HG02973 (cell line): Measurements from ENCODE around the gene MAP3K2.
A peak's percentile ranks its signal among the peaks of the same experiment; 100 is the strongest.

Experiments
- ATAC-seq: cut with Tn5 transposase; IDR thresholded peaks from one replicate; pipeline ENCODE4 v1.9.1; 2021; ENCODE audit warnings: moderate library complexity; ENCODE audit not compliant: unreplicated experiment

The MAP3K2 gene, protein sequence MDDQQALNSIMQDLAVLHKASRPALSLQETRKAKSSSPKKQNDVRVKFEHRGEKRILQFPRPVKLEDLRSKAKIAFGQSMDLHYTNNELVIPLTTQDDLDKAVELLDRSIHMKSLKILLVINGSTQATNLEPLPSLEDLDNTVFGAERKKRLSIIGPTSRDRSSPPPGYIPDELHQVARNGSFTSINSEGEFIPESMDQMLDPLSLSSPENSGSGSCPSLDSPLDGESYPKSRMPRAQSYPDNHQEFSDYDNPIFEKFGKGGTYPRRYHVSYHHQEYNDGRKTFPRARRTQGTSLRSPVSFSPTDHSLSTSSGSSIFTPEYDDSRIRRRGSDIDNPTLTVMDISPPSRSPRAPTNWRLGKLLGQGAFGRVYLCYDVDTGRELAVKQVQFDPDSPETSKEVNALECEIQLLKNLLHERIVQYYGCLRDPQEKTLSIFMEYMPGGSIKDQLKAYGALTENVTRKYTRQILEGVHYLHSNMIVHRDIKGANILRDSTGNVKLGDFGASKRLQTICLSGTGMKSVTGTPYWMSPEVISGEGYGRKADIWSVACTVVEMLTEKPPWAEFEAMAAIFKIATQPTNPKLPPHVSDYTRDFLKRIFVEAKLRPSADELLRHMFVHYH

DNA sequence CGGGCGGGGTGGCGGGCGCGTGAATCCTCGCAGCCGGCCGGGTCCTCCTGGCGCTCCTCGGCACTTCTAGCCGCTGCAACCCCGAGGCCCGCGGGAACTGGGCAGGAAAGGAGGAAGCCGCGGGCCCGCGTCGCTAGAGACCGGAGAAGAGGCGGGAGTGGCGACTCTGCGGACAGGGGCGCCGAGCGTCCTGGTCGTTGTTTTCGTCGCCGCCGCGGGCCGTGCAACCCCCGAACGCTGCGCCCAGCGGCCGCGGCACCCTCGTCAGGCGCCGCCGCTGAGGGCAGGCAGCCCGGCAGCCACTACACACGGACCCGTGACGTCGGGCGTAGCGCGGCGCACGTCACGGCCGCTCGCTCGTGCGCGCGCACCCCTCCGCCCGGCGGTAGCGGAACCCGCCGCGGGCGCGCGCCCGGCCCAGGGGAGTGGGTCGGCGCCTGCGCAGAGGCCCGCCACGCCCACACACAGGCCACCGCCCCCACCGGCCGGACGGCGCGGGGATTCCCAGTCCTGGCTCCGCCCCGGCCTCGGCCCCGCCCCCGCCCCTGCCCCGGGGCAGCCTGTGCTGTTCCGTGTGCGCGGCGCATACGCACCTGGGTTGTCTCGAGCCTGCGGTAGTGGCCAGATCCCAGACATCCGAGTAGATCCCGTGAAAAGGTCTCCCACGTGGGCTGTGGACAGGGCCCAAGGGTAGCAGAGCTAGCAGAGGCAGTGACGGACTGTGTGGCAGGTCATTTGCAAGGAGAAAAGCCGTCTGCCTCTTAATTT is at the start of gene MAP3K2:
Gene MAP3K2 (minus strand): TSS at position 321 of the 768 bp plus-strand sequence. CDS start 44,846 bp downstream, outside the sequence.
- peak; percentile 66 for ATAC-seq

DNA sequence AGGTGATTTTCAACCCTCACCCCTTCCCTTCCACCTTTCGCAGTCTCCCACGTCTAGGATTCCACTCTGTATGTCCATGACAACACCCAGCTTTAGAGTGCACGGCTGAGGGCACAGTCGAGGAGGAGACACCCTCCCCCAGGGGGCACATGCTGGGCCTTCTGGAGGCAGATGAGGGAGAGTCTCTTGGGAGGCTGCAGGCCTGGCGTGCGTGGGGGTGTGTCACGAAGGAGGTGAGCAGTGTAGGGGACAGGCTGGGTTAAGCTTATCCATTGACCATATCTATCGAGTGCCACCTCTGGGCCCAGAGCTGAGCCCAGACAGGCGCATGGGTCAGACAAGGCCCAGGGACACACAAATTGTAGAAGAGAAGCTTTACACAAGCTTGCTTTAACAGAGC is 49.3 kb upstream of the MAP3K2 start:
- ATAC-seq, result no peak

DNA sequence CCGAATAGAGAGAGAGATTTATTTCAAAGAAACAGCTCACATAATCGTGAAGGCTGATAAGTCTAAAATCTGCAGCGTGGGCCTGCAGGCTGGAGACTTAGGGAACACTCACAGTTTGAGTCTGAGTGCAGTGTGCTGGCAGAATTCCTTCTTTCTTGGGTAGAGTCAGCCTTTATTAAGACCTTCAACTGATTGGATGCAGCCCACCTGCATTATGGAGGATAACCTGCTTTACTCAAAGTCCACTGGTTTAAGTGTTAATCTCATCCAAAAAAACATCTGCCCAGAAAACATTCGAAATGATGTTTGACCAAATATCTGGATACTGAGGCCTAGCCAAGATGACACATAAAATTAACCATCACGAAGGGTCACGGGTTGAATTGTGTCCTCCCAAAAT is 46.7 kb upstream of the MAP3K2 start:
- ATAC-seq, result no peak

DNA sequence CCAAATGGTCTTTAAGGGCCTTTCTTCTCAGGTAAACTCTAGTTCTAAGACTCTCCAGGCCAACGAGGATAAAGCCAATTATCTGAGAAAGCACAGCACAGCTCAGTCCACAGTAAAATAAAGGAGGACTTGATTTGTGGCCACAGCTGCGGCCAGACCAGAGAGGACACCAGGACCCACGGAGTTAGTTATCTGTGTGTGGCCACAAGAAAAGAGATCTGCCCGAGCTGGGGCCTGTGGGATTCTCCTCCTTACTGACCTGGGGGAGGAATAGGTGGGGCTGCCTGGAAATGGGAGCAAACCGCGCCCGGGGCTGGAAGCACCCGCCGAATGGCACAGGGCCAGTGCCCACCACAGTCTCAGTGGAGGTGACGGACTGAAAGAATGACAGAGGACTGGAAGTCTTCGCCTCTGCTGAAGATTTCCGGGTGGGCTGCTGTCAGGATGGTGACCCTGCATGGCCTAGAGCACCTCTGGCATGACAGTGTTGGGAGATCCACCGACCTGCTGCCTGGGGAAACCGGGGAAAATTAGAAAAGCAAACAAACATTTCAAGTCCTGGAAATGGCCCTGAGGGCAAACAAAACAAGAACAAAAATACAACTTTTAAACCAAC is 43.7 kb upstream of the MAP3K2 start:
- no peak for ATAC-seq

DNA sequence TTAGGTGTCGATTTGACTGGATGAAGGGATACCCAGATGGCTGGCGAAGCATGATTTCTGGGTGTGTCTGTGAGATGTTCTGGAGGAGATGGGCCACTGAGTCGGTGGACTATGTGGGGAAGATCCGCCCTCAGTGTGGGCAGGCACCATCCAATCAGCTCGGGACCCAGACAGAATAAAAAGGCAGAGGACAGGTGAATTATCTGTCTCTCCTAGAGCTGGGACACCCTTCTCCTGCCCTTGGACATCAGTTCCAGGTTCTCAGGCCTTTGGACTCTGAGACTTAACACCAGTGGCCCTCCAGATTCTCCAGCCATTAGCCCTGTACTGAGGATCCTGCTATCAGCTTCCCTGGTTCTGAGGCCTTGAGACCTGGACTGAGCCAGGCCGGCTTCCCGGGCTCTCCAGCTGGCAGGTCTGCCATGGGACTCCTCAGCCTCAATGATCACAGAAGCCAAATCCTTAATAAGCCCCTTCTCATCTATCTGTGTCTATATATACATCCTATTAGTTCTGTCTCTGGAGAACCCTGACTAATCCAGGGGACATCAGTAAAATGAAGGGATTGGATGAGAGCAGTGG is 42.2 kb upstream of the MAP3K2 start:
- no peak for ATAC-seq

DNA sequence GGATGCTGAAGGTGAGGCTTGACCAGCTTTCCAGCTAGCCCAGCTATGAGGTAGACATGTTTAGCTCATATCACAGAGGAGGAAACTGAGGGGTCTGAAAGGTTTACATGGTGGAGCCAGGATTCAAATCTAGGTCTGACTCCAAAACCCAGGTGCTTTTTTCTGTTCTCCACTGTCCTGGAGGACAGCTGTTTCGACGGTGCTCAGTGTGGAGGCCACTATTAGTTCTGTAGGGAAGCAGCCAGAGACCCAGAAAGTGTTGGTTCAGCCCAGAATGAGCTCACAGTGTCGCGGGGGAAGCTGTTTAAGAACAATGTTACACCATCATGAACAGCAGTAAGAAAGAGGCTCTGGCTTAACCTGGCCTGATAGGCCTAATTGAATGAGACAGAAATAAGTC is 41.5 kb upstream of the MAP3K2 start:
- ATAC-seq, result no peak

DNA sequence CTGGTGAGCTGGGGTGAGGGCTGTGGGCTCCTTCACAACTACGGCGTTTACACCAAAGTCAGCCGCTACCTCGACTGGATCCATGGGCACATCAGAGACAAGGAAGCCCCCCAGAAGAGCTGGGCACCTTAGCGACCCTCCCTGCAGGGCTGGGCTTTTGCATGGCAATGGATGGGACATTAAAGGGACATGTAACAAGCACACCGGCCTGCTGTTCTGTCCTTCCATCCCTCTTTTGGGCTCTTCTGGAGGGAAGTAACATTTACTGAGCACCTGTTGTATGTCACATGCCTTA is 41.0 kb upstream of the MAP3K2 start:
- no peak for ATAC-seq

DNA sequence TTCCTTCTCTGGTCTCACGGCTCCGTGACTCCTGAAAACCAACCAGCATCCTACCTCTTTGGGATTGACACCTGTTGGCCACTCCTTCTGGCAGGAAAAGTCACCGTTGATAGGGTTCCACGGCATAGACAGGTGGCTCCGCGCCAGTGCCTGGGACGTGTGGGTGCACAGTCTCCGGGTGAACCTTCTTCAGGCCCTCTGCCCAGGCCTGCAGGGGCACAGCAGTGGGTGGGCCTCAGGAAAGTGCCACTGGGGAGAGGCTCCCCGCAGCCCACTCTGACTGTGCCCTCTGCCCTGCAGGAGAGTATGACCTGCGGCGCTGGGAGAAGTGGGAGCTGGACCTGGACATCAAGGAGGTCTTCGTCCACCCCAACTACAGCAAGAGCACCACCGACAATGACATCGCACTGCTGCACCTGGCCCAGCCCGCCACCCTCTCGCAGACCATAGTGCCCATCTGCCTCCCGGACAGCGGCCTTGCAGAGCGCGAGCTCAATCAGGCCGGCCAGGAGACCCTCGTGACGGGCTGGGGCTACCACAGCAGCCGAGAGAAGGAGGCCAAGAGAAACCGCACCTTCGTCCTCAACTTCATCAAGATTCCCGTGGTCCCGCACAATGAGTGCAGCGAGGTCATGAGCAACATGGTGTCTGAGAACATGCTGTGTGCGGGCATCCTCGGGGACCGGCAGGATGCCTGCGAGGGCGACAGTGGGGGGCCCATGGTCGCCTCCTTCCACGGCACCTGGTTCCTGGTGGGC is 40.5 kb upstream of the MAP3K2 start:
- ATAC-seq, result no peak

DNA sequence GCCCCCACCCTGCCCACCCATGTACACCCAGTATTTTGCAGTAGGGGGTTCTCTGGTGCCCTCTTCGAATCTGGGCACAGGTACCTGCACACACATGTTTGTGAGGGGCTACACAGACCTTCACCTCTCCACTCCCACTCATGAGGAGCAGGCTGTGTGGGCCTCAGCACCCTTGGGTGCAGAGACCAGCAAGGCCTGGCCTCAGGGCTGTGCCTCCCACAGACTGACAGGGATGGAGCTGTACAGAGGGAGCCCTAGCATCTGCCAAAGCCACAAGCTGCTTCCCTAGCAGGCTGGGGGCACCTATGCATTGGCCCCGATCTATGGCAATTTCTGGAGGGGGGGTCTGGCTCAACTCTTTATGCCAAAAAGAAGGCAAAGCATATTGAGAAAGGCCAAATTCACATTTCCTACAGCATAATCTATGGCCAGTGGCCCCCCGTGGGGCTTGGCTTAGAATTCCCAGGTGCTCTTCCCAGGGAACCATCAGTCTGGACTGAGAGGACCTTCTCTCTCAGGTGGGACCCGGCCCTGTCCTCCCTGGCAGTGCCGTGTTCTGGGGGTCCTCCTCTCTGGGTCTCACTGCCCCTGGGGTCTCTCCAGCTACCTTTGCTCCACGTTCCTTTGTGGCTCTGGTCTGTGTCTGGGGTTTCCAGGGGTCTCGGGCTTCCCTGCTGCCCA is 39.7 kb upstream of the MAP3K2 start:
- no peak for ATAC-seq

DNA sequence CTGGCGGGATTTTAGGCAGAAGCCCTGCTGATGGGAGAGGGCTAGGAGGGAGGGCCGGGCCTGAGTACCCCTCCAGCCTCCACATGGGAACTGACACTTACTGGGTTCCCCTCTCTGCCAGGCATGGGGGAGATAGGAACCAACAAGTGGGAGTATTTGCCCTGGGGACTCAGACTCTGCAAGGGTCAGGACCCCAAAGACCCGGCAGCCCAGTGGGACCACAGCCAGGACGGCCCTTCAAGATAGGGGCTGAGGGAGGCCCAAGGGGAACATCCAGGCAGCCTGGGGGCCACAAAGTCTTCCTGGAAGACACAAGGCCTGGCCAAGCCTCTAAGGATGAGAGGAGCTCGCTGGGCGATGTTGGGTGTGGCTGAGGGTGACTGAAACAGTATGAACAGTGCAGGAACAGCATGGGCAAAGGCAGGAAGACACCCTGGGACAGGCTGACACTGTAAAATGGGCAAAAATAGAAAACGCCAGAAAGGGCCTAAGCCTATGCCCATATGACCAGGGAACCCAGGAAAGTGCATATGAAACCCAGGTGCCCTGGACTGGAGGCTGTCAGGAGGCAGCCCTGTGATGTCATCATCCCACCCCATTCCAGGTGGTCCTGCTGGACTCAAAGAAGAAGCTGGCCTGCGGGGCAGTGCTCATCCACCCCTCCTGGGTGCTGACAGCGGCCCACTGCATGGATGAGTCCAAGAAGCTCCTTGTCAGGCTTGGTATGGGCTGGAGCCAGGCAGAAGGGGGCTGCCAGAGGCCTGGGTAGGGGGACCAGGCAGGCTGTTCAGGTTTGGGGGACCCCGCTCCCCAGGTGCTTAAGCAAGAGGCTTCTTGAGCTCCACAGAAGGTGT is 39.0 kb upstream of the MAP3K2 start:
- no peak for ATAC-seq

DNA sequence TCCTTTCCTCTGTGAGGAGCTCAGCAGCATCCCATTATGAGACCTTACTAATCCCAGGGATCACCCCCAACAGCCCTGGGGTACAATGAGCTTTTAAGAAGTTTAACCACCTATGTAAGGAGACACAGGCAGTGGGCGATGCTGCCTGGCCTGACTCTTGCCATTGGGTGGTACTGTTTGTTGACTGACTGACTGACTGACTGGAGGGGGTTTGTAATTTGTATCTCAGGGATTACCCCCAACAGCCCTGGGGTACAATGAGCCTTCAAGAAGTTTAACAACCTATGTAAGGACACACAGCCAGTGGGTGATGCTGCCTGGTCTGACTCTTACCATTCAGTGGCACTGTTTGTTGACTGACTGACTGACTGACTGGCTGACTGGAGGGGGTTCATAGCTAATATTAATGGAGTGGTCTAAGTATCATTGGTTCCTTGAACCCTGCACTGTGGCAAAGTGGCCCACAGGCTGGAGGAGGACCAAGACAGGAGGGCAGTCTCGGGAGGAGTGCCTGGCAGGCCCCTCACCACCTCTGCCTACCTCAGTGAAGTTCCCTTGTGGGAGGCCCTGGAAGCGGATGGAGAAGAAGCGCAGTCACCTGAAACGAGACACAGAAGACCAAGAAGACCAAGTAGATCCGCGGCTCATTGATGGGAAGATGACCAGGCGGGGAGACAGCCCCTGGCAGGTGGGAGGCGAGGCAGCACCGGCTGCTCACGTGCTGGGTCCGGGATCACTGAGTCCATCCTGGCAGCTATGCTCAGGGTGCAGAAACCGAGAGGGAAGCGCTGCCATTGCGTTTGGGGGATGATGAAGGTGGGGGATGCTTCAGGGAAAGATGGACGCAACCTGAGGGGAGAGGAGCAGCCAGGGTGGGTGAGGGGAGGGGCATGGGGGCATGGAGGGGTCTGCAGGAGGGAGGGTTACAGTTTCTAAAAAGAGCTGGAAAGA is 38.0 kb upstream of the MAP3K2 start:
- ATAC-seq, result no peak

DNA sequence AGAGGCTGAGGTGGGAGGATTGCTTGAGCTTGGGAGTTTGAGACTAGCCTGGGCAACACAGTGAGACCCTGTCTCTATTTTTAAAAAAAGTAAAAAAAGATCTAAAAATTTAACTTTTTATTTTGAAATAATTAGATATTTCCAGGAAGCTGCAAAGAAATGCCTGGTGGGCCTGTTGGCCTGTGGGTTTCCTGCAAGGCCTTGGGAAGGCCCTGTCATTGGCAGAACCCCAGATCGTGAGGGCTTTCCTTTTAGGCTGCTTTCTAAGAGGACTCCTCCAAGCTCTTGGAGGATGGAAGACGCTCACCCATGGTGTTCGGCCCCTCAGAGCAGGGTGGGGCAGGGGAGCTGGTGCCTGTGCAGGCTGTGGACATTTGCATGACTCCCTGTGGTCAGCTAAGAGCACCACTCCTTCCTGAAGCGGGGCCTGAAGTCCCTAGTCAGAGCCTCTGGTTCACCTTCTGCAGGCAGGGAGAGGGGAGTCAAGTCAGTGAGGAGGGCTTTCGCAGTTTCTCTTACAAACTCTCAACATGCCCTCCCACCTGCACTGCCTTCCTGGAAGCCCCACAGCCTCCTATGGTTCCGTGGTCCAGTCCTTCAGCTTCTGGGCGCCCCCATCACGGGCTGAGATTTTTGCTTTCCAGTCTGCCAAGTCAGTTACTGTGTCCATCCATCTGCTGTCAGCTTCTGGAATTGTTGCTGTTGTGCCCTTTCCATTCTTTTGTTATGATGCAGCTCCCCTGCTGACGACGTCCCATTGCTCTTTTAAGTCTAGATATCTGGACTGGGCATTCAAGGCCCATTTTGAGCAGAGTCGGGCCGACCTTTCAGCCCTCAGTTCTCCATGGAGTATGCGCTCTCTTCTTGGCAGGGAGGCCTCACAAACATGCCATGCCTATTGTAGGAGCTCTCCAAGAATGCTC is 37.1 kb upstream of the MAP3K2 start:
- ATAC-seq, result no peak

DNA sequence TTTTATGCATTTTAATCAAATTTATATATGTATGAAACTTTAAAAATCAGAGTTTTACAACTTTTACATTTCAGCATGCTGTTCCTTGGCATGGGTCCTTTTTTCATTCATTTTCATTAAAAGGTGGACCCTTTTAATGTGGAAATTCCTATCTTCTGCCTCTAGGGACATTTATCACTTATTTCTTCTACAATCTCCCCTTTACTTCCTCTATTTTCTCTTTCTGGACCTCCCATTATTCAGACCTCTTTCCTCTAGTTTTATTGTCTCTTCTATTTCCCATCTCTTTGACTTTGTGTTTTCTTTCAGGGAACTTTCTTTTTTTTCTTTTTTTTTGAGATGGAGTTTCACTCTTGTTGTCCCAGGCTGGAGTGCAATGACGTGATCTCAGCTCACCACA is 36.1 kb upstream of the MAP3K2 start:
- no peak for ATAC-seq

DNA sequence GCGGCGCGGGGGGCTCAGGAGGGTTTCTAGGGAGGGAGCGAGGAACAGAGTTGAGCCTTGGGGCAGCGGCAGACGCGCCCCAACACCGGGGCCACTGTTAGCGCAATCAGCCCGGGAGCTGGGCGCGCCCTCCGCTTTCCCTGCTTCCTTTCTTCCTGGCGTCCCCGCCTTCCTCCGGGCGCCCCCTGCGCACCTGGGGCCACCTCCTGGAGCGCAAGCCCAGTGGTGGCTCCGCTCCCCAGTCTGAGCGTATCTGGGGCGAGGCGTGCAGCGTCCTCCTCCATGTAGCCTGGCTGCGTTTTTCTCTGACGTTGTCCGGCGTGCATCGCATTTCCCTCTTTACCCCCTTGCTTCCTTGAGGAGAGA is 35.7 kb upstream of the MAP3K2 start:
- no peak for ATAC-seq

DNA sequence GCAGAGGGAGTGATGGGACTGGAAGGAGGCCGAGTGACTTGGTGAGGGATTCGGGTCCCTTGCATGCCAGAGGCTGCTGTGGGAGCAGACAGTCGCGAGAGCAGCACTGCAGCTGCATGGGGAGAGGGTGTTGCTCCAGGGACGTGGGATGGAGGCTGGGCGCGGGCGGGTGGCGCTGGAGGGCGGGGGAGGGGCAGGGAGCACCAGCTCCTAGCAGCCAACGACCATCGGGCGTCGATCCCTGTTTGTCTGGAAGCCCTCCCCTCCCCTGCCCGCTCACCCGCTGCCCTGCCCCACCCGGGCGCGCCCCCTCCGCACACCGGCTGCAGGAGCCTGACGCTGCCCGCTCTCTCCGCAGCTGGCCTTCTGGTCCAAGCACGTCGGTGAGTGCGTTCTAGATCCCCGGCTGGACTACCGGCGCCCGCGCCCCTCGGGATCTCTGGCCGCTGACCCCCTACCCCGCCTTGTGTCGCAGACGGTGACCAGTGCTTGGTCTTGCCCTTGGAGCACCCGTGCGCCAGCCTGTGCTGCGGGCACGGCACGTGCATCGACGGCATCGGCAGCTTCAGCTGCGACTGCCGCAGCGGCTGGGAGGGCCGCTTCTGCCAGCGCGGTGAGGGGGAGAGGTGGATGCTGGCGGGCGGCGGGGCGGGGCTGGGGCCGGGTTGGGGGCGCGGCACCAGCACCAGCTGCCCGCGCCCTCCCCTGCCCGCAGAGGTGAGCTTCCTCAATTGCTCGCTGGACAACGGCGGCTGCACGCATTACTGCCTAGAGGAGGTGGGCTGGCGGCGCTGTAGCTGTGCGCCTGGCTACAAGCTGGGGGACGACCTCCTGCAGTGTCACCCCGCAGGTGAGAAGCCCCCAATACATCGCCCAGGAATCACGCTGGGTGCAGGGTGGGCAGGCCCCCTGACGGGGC is 35.0 kb upstream of the MAP3K2 start:
- ATAC-seq, result no peak
